Fibroblast of villous mesenchyme (primary cell): Measurements from ENCODE around the gene RMRP. TPM values are rescaled to one million over a fixed set of nuclear protein-coding genes. Genes with fewer than 3 reads are reported as not detected.
"Not testable (repeated sequence)": the region's sequence is repeated elsewhere in the genome, so short reads cannot be mapped to it uniquely, and the experiment has no call there.

ENCODE experiments used
- DNase-seq: peaks from one replicate; pipeline ENCODE4 v3.0.0-alpha.2; 2010; ENCODE audit warnings: low read depth
- H3K4me3 ChIP-seq: 2 replicates; pipeline ENCODE4 v1.5.1; 2011; ENCODE audit warnings: low read depth, mild to moderate bottlenecking, low read length
- CTCF ChIP-seq: IDR thresholded peaks from 2 replicates; pipeline ENCODE4 v1.5.1; 2012; ENCODE audit warnings: low read depth, mild to moderate bottlenecking, low read length; ENCODE audit not compliant: insufficient read depth
- total RNA-seq: library from RNA; depleted of rRNA; stranded (reverse); fragments of >200 nt; gene quantifications from 2 replicates; pipeline ENCODE4 v1.2.3, GENCODE V29; 2012

RMRP gene
- total RNA-seq, 1 donor: 103,191 TPM

GRCh38 chr9:35643046-35643445, 14.8 kb downstream of the RMRP start:
- H3K4me3 ChIP-seq: no peak overlapping the region
- TF ChIP-seq CTCF: no peak
- no peak for DNase-seq

GRCh38 chr9:35641478-35641877, 16.3 kb downstream of the RMRP start:
- not testable (repeated sequence) for H3K4me3 ChIP-seq, DNase-seq

- not testable (repeated sequence) for DNase-seq, H3K4me3 ChIP-seq
Measured at GRCh38 chr9:35640431-35640830, 17.4 kb downstream of the RMRP start.

- no peak for DNase-seq
- TF ChIP-seq CTCF: no peak
- H3K4me3 ChIP-seq: no peak overlapping the region
Measured at GRCh38 chr9:35639631-35640030, 18.2 kb downstream of the RMRP start.

GRCh38 chr9:35639225-35639624, 18.6 kb downstream of the RMRP start:
- not testable (repeated sequence) for H3K4me3 ChIP-seq, DNase-seq

GRCh38 chr9:35638751-35639150, 19.1 kb downstream of the RMRP start:
- DNase-seq, H3K4me3 ChIP-seq: not testable (repeated sequence)

GRCh38 chr9:35637427-35637955, 20.3 kb downstream of the RMRP start:
- DNase-seq, H3K4me3 ChIP-seq: not testable (repeated sequence)

GRCh38 chr9:35636877-35637246, 21.0 kb downstream of the RMRP start:
- not testable (repeated sequence) for DNase-seq, H3K4me3 ChIP-seq

- no peak for TF ChIP-seq CTCF
- DNase-seq: no peak
- no peak overlapping the region for H3K4me3 ChIP-seq
Measured at GRCh38 chr9:35636135-35636876, 21.5 kb downstream of the RMRP start.

GRCh38 chr9:35635730-35636129, 22.1 kb downstream of the RMRP start:
- TF ChIP-seq CTCF: no peak
- DNase-seq: no peak
- H3K4me3 ChIP-seq: no peak overlapping the region
